GM19463 (cell line): ENCODE results near the gene NTRK2.

Experiments
- ATAC-seq: cut with Tn5 transposase; IDR thresholded peaks from one replicate; pipeline ENCODE4 v1.9.1; 2021; ENCODE audit warnings: mild to moderate bottlenecking, moderate library complexity; ENCODE audit not compliant: unreplicated experiment

Gene NTRK2

DNA sequence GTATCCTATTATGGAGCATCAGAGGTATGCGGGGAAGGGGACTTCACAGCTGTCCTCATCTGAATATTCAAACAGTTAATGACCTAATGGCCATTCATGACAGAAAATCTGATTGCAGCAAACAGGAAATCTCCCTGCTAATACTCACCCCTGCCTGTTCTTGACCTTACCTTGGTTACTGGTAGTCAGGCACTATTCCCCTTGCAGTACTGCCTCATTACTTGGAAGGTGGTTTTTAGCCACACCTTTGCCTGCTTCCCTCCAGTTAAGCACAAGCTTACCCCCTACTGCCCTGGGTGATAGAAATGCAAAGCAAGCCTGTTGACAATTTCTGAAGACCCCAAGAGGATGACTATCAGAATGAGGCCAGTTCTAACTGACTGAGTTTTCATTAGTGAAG lies 332.4 kb downstream of the NTRK2 start:
- ATAC-seq, result no peak

- no peak for ATAC-seq
Measured at GRCh38 chr9:85004818-85005413, 335.4 kb downstream of the NTRK2 start.

DNA sequence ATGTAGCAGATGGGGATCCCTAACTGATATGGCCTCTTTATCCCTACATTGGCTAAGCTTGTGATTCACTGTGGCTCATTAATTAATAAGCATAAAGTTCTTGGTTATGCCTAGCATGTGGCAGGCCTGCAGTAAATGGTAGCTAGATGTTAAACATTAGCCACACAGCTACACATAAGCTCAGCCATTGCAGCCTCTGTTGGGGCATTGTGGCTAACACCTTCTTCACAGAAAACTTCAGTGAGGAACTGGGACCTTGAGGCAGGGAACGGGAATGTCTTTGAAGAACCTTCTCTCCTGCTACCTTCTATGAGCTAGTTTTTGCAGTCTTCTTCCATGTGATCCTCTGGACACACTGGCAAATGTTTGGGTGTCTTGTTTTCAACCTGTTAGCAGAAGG lies 338.2 kb downstream of the NTRK2 start:
- peak; percentile 46 for ATAC-seq

GRCh38 chr9:85008215-85008614 lies 338.7 kb downstream of the NTRK2 start:
- no peak for ATAC-seq

- ATAC-seq, result peak; percentile 86
Measured at GRCh38 chr9:85009251-85009650, 339.7 kb downstream of the NTRK2 start.

DNA sequence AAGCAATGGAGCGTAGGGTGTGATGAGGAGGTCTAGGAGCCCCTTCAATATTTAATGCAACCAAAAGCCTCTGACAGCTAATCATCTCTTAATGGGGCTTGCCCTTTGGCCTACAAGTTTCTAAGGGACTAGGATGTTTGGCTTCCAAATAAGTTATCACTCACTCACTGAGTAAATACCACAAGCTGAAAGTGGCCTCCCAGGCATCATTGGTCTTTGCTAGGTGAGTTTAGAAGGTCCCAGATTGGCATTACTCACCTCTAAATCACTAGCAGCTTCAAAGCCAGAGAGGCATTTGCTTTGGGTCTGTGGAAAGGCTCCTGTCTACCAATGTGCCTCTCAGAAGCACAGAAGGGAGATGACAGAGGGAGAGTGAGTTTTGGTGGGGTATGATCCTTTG lies 344.2 kb downstream of the NTRK2 start:
- ATAC-seq, result no peak

DNA sequence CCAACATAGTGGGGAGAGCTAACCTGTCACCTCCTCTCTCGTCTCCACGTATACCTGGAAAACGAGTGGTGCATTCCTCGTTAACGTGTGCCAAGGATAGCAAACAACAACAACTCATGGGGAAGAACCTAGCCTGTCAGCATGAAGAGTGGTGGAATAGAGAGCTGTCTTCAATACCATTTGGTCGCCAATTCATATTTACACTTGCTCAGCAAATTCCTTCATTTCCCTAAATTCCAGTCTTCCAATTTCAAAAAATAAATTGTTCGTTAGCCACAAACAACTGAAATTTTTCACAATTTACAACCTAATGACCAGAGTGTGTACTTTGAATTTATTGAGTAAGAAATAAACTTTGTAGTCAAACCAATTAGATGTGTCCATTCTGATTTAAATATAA lies 344.8 kb downstream of the NTRK2 start:
- ATAC-seq, result no peak

GRCh38 chr9:85016384-85017006 lies 347.0 kb downstream of the NTRK2 start:
- no peak for ATAC-seq

DNA sequence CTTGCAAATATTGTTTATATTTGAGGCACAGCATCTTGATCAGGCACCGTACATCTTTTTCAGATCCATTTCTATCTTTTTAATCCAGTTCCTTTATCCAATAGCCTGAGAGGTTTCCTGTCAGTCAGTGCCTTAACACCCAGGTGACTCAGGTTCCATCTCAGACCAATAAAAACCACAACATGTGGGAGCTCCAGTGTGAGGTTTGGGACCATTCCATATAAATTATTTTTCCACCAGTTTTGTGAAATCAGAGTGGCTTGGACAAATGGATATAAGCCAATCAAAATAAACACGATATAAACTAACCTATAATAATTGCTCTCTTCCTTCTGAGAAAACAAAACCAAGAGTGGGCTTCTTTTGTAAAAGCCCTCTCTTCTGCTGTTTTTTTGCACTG lies 351.3 kb downstream of the NTRK2 start:
- no peak for ATAC-seq

GRCh38 chr9:85021686-85022085 lies 352.2 kb downstream of the NTRK2 start:
- ATAC-seq, result no peak

- no peak for ATAC-seq
Measured at GRCh38 chr9:85024374-85024773, 354.8 kb downstream of the NTRK2 start.

GRCh38 chr9:85025638-85026037 lies 356.1 kb downstream of the NTRK2 start:
- no peak for ATAC-seq

GRCh38 chr9:85027870-85028269 lies 358.3 kb downstream of the NTRK2 start:
- ATAC-seq, result no peak

GRCh38 chr9:85030316-85030715 lies 360.8 kb downstream of the NTRK2 start:
- no peak for ATAC-seq

DNA sequence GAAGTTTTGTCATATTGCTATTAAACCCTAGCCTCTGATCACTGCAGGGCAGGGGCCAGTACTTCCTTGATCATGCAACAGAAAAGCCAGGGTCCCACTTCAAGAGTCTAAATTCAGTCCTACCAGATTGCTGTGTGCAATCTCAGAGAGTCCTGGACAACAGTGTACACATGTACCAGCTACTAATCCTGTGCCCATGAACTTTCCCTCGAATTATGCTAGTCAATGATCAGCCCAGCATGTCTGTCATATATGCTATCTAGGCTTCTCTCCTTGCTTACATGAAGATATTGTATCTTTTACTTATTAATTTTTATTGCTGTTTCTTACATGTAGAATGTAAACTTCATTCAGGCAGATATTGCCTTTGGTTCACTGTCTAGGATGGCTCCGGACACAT lies 367.0 kb downstream of the NTRK2 start:
- no peak for ATAC-seq

DNA sequence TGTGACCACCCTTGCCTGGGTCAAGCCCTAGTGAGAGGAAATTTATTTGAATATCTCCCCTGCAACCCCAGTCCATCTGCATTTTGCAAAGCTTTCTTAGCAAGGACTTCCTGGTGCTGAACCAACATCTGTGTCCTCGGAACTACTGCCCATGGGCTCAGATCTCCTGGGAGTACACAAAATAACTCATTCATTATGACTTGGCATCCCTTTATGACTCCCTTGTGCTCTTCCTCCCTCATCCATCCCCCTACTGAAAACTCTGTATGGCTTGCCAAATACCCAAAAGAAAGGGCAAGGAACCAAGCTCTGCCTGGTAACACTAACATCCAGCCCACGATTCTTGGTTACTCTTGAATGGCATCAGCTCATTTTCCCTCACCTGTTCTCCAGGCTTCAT lies 368.5 kb downstream of the NTRK2 start:
- no peak for ATAC-seq

- ATAC-seq, result no peak
Measured at GRCh38 chr9:85038824-85039608, 369.5 kb downstream of the NTRK2 start.

DNA sequence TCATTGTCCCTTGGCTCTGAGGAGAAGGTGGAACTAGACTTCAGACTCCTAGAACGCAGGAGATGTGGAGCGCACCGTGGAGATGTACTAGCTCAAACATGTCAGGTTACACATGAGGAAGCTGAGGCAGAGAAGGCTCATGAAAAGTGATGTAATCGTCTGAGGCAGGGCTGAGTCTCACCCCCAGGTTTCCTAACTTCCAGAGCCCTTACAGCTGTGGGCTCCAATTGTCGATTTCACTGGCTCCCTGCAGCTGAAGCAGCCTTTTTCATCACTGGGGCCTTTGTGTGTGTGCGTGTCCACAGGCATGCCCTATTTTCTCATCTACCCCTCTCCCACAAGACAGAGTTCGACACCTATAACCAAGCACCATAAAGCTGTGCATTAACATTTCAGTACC lies 370.6 kb downstream of the NTRK2 start:
- ATAC-seq, result no peak

GRCh38 chr9:85040821-85041465 lies 371.4 kb downstream of the NTRK2 start:
- ATAC-seq, result no peak

DNA sequence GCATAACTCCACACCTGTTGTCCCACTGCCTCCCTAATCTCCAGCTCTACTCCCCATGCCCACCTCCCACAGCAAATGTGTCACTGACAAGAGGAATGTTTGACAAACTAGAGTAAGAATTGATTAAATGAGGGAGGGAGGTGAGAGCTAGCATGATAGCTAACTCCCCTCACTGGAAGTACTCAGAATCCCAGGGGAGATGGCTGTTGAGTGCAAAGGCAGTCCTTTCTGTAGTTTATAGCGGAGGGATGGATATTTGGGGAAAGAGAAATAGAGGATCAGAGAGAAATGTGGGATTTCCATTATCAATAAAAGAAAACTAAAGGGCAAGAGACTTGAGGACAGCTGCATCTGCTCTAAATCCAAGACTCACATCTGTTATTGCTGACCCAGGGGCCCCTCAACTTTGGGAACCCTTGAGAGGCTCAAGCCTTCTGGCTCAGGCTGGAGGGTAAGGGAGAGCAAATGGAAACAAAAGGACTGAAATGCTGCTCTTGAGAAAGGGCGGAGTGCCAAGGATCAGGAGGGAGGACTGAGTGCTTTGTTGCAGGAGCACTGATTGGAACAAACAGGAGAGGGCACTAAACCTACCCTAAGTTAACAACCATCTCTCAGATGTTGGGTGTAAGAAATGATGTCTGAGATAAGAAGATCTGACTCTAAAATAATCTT lies 372.1 kb downstream of the NTRK2 start:
- ATAC-seq, result no peak

DNA sequence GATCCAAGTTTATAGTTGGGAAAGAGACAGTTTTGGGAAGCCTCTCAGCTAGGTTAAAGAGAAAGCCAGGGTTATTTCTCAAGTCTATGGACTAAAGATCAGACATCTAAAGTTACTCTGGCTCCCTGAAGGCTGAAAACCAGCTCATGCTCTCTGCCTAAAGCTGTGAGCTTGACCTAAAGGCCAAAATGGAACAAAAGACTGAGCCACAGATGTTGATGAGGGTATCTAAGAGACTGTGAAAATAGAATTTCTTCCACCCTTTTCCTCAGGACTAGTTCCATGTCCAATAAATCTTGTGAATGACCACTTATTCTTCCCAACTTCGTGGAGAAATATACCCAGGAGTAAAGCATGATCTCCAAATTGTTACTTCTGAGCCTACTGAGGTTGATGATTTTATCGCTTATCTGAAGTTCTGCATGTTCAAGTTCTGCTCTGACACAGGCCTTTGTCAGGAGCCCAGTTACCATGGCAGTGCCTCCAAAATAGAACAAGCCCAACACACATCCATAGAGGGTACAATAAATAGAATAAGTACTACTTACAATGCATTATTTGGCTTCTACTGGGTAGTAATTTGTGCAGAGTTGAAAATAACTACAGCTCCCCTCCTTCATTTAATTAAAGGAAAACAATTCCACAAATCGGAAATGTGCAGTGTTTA lies 373.6 kb downstream of the NTRK2 start:
- no peak for ATAC-seq
